T-cell (primary cell): ENCODE measurements around the gene PLS1. TPM values are rescaled to one million over a fixed set of nuclear protein-coding genes. Genes with fewer than 3 reads are reported as not detected.

Experiments used
- ATAC-seq, 4 experiments: fragments of 200-7000 bp in 3 of 4; fragments of 150-1000 bp in 1 of 4; cut with Tn5 transposase; replicated peaks in 1 of 4; 1 replicate in 3 of 4; 2 replicates in 1 of 4; pipeline ENCODE4 v1.10.0; 2021; ENCODE audit warnings: moderate library complexity in 3 of 4, mild to moderate bottlenecking in 2 of 4, moderate number of reproducible peaks in 1 of 4
- CTCF ChIA-PET, 2 donors: fragments of 300-600 bp; sonication (Branson Sonifier 250); formaldehyde crosslinking; loops; one replicate each; lab custom pipeline; 2022; ENCODE audit warnings: antibody characterized with exemption in 2 of 2; lab: Charles Lee
- POLR2A ChIA-PET, 2 donors: fragments of 300-600 bp; sonication (Branson Sonifier 250); formaldehyde crosslinking; loops; one replicate each; lab custom pipeline; 2022; ENCODE audit warnings: antibody characterized with exemption in 2 of 2; lab: Charles Lee
- DNase-seq, 35 experiments: peaks; one replicate each; pipeline versions ENCODE4 v3.0.0 to v3.0.0-alpha.2; 2013 to 2023
- H3K27ac ChIP-seq: one replicate; pipeline ENCODE4 v1.5.1; 2013; ENCODE audit warnings: low read length
- H3K27me3 ChIP-seq, 2 experiments: replicated peaks in 1 of 2; 1 replicate in 1 of 2; 2 replicates in 1 of 2; pipeline versions ENCODE4 v1.6.1 to v1.7.0; 2013; ENCODE audit warnings: low read length in 1 of 2, mixed read lengths in 1 of 2; ENCODE audit not compliant: control insufficient read depth in 2 of 2, insufficient read depth in 2 of 2; ENCODE audit errors: extremely low read depth in 1 of 2
- H3K36me3 ChIP-seq, 2 donors: 1 replicate in 1 of 2; 2 replicates in 1 of 2; pipeline versions ENCODE4 v1.6.1 to v1.7.0; 2013; ENCODE audit warnings: low read length in 1 of 2; ENCODE audit not compliant: control insufficient read depth in 2 of 2, insufficient read depth in 1 of 2; ENCODE audit errors: extremely low read depth in 1 of 2
- H3K4me1 ChIP-seq, 2 experiments: 1 replicate in 1 of 2; 2 replicates in 1 of 2; pipeline versions ENCODE4 v1.6.1 to v1.7.0; 2013; ENCODE audit warnings: low read length in 2 of 2, mixed read lengths in 1 of 2; ENCODE audit not compliant: insufficient read depth in 2 of 2, control insufficient read depth in 1 of 2; ENCODE audit errors: extremely low read depth in 1 of 2
- H3K4me3 ChIP-seq, 2 donors: 1 replicate in 1 of 2; 2 replicates in 1 of 2; pipeline versions ENCODE4 v1.5.1 to v1.7.0; 2013; ENCODE audit warnings: mild to moderate bottlenecking in 2 of 2, low read length in 1 of 2, moderate library complexity in 1 of 2; ENCODE audit not compliant: control insufficient read depth in 1 of 2; ENCODE audit errors: extremely low read depth in 1 of 2
- H3K9me3 ChIP-seq: 2 replicates; pipeline ENCODE4 v1.7.0; 2013
- H3K27ac Mint-ChIP-seq, 2 donors: one replicate each; pipeline ENCODE4 v1.8.0; 2020 to 2021; ENCODE audit warnings: mild to moderate bottlenecking in 2 of 2, mixed read lengths in 2 of 2
- H3K27me3 Mint-ChIP-seq, 2 donors: one replicate each; pipeline ENCODE4 v1.8.0; 2021 to 2022; ENCODE audit warnings: mixed read lengths in 2 of 2
- H3K36me3 Mint-ChIP-seq: one replicate; pipeline ENCODE4 v1.8.0; 2021; ENCODE audit warnings: mixed read lengths
- H3K4me1 Mint-ChIP-seq, 3 donors: one replicate each; pipeline ENCODE4 v1.8.0; 2020 to 2022; ENCODE audit warnings: mixed read lengths in 3 of 3, mild to moderate bottlenecking in 1 of 3
- H3K4me3 Mint-ChIP-seq, 3 donors: one replicate each; pipeline ENCODE4 v1.8.0; 2020 to 2022; ENCODE audit warnings: mild to moderate bottlenecking in 3 of 3, mixed read lengths in 3 of 3, moderate library complexity in 3 of 3
- H3K9me3 Mint-ChIP-seq, 3 donors: one replicate each; pipeline ENCODE4 v1.8.0; 2020 to 2022; ENCODE audit warnings: mixed read lengths in 3 of 3
- WGBS: methylation state at CpG from one replicate; pipeline ENCODE4 v1.1.5; 2013; ENCODE audit warnings: missing lambda C conversion rate; ENCODE audit not compliant: insufficient coverage; 5-methylcytosine and 5-hydroxymethylcytosine counted together
- total RNA-seq, 35 experiments: library from RNA in 6 of 35; stranded (reverse) in 6 of 35; fragments of 120-200 nt in 1 of 35; gene quantifications; one replicate each; pipeline versions ENCODE4 v1.2.1 to v1.2.4 and lab custom pipeline; 2013 to 2026

The PLS1 gene
- total RNA-seq, 5 donors from 2014 or later (not counting 1 experiment from before 2014, with no cell fraction given): 0.84 to 3.6 (median 1.8) TPM

DNA sequence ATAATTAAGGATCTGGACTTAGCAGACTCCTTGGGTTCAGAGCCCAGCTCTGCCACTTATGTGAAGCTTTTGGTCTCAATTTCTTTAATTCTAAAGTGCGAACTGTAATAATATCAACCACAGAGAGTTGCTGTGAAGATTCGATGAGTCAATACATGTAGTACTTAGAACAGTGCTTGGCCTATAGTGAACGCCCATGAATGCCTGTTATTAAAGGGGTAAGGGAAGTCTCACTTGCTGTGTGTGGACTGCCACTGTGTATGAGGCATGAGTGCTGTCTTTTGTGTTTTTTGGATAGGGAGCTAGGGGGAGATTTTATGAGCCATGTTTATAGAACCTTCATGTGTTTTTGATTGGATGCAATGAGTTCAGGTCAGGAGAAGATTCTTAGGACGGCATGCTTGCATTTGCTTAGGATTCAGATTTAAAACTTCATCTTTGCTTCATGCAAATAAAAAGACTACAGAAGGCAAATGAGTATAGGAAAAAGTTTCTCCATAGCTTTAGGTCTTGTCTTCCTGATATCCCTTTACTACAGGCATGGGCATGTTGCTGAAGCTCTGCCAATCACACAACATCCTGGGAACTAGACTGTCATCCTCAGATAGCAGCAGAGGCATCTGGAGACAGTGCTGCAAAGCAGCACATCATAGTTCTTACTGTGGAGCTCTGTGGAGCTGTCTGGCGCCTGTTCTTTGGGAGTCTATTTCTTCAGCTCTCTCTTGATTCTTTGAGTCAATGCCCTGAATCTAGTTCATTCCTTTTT lies 50.0 kb downstream of the PLS1 start:
- Histone ChIP-seq H3K36me3 (no peaks in the 10 kb centered on the region), H3K27ac (no peak overlapping the region), H3K4me1 (no peaks in the 10 kb centered on the region), H3K27me3 (no peaks in the 10 kb centered on the region), H3K4me3 (no peak overlapping the region), H3K9me3 (no peaks in the 10 kb centered on the region)
- POLR2A ChIA-PET: no interaction called here
- Mint-ChIP-seq H3K9me3 (no peaks in the 10 kb centered on the region), H3K4me1 (no peaks in the 10 kb centered on the region), H3K27me3 (peaks cover 0 to 5% of the 10 kb centered on the region in 2 donors), H3K4me3 (no peak overlapping the region), H3K36me3 (no peaks in the 10 kb centered on the region), H3K27ac (no peak overlapping the region)
- no peak for ATAC-seq
- DNase-seq: no peak
- CTCF ChIA-PET: interaction anchor here in 1 of 2 donors (0.5 to 0.7 kb wide), 2 partner anchors 17 to 19 kb away, joined by 3 to 4 read pairs; no protein-coding TSS in a partner anchor
- WGBS: 97% methylated on average over 3 of the region's 5 CpGs

DNA sequence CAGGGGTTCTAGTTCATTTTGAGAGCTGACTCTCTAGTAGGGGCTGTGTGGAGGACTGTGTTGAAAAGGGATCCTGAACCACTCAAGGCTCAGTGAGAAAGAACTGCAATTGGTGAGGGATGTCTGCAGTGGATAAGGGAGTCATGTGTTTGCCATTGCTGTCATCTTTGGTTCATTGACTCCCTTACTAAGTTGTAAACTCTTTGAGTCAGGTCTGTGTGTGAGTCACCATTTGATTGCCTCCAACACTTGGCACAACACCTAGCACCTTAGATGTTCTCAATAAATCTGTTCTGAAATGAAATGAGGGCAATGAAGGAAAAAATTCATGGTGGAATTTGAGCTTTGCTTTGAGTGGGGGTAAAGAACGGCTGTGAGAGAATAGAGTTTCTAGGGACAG lies 51.7 kb downstream of the PLS1 start:
- Histone ChIP-seq H3K4me3 (no peak overlapping the region), H3K27ac (no peak overlapping the region), H3K36me3 (no peaks in the 10 kb centered on the region), H3K4me1 (no peaks in the 10 kb centered on the region), H3K27me3 (no peaks in the 10 kb centered on the region), H3K9me3 (no peaks in the 10 kb centered on the region)
- Mint-ChIP-seq H3K9me3 (no peaks in the 10 kb centered on the region), H3K27ac (no peak overlapping the region), H3K36me3 (no peaks in the 10 kb centered on the region), H3K4me3 (no peak overlapping the region), H3K27me3 (peaks cover 0 to 5% of the 10 kb centered on the region in 2 donors), H3K4me1 (no peaks in the 10 kb centered on the region)
- WGBS: 100% methylated on average over 1 of the region's 1 CpG
- POLR2A ChIA-PET: interaction anchor here in 1 of 2 donors (0.5 kb wide), 1 partner anchor 127 kb away, joined by 3 read pairs; no protein-coding TSS in a partner anchor
- no peak for DNase-seq
- no peak for ATAC-seq
- CTCF ChIA-PET: no interaction called here

GRCh38 chr3:142648950-142649349 lies 52.8 kb downstream of the PLS1 start:
- Mint-ChIP-seq H3K36me3 (no peaks in the 10 kb centered on the region), H3K27ac (no peak overlapping the region), H3K27me3 (peaks cover 0 to 5% of the 10 kb centered on the region in 2 donors), H3K4me1 (no peaks in the 10 kb centered on the region), H3K9me3 (no peaks in the 10 kb centered on the region), H3K4me3 (no peak overlapping the region)
- DNase-seq: no peak
- POLR2A ChIA-PET: no interaction called here
- no peaks in the 10 kb centered on the region for H3K27me3 ChIP-seq
- no peaks in the 10 kb centered on the region for H3K36me3 ChIP-seq
- H3K4me1 ChIP-seq: no peaks in the 10 kb centered on the region
- no peak overlapping the region for H3K27ac ChIP-seq
- H3K4me3 ChIP-seq: no peak overlapping the region
- CTCF ChIA-PET: no interaction called here
- H3K9me3 ChIP-seq: no peaks in the 10 kb centered on the region
- WGBS: no CpG with 5 or more reads among the region's 3 CpGs
- no peak for ATAC-seq

GRCh38 chr3:142650001-142650693 lies 54.0 kb downstream of the PLS1 start:
- Histone ChIP-seq H3K27me3 (no peaks in the 10 kb centered on the region), H3K27ac (no peak overlapping the region), H3K4me1 (no peaks in the 10 kb centered on the region), H3K4me3 (no peak overlapping the region), H3K9me3 (no peaks in the 10 kb centered on the region), H3K36me3 (no peaks in the 10 kb centered on the region)
- Mint-ChIP-seq H3K27ac (no peak overlapping the region), H3K9me3 (no peaks in the 10 kb centered on the region), H3K27me3 (peaks cover 0 to 5% of the 10 kb centered on the region in 2 donors), H3K36me3 (no peaks in the 10 kb centered on the region), H3K4me3 (no peak overlapping the region), H3K4me1 (no peaks in the 10 kb centered on the region)
- DNase-seq: no peak
- no peak for ATAC-seq
- CTCF ChIA-PET: no interaction called here
- WGBS: 66% methylated on average over 3 of the region's 6 CpGs
- POLR2A ChIA-PET: interaction anchor here in 1 of 2 donors (0.6 kb wide), 1 partner anchor 13 kb away, joined by 3 read pairs; no protein-coding TSS in a partner anchor

GRCh38 chr3:142651711-142652110 lies 55.5 kb downstream of the PLS1 start:
- ATAC-seq (no peak), DNase-seq (no peak)
- ChIA-PET POLR2A (interaction anchor here in 1 of 2 donors (0.7 kb wide), 1 partner anchor 151 kb away, joined by 5 read pairs; no protein-coding TSS in a partner anchor), CTCF (interaction anchor here in 1 of 2 donors (0.6 kb wide), 1 partner anchor 8 kb away, joined by 5 read pairs; no protein-coding TSS in a partner anchor)
- H3K36me3 ChIP-seq: no peaks in the 10 kb centered on the region
- no peaks in the 10 kb centered on the region for H3K9me3 ChIP-seq
- H3K27me3 Mint-ChIP-seq: peaks cover 0 to 5% of the 10 kb centered on the region in 2 donors
- no peaks in the 10 kb centered on the region for H3K4me1 Mint-ChIP-seq
- H3K27ac Mint-ChIP-seq: no peak overlapping the region
- H3K4me3 ChIP-seq: no peak overlapping the region
- no peaks in the 10 kb centered on the region for H3K9me3 Mint-ChIP-seq
- H3K36me3 Mint-ChIP-seq: no peaks in the 10 kb centered on the region
- no peak overlapping the region for H3K27ac ChIP-seq
- H3K27me3 ChIP-seq: no peaks in the 10 kb centered on the region
- H3K4me1 ChIP-seq: no peaks in the 10 kb centered on the region
- H3K4me3 Mint-ChIP-seq: no peak overlapping the region

DNA sequence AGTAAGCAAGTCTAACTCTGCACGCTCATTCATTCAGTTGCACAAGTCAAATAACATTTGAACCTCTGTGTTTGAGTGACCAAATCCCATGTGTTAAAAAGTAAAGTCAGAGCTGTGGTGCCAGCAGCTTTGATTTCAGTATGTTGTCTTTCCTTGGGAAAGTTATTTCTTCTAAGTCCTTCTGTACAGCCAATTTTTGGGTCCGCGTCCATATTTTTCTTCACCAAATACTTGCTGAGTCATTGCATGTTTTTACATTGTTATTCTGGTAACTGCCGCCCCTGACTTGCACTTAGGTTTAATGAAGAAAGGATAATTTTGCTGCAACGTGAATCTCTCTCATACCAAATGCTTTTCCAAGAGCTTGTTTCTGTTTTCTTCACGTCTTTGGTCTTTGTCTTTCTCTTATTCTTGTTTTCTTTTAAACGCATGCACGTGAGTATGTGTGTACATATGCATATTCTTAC lies 56.7 kb downstream of the PLS1 start:
- CTCF ChIA-PET: no interaction called here

More for the DNA sequence above, 56.7 kb downstream of the PLS1 start:
- Mint-ChIP-seq H3K36me3 (no peaks in the 10 kb centered on the region), H3K4me3 (no peak overlapping the region), H3K27ac (no peak overlapping the region), H3K4me1 (no peaks in the 10 kb centered on the region), H3K27me3 (peaks cover 0 to 5% of the 10 kb centered on the region in 2 donors), H3K9me3 (no peaks in the 10 kb centered on the region)
- ATAC-seq: no peak
- POLR2A ChIA-PET: no interaction called here
- DNase-seq: no peak
- H3K36me3 ChIP-seq: no peaks in the 10 kb centered on the region
- H3K27me3 ChIP-seq: no peaks in the 10 kb centered on the region
- WGBS: 100% methylated on average over 1 of the region's 8 CpGs
- no peak overlapping the region for H3K4me3 ChIP-seq
- H3K4me1 ChIP-seq: no peaks in the 10 kb centered on the region
- H3K27ac ChIP-seq: no peak overlapping the region
- no peaks in the 10 kb centered on the region for H3K9me3 ChIP-seq
